K562 (cell line): ENCODE data around the gene ABCB9. TPM values are rescaled to one million over a fixed set of nuclear protein-coding genes. Genes with fewer than 3 reads are reported as not detected.

Experiments used
- BHLHE40 ChIP-seq: IDR thresholded peaks from 2 replicates; pipeline ENCODE4 v1.6.1; 2011; ENCODE audit warnings: low read length, improper control_type of control experiment
- CEBPB ChIP-seq: fragments of 450-650 bp; IDR thresholded peaks from 2 replicates; pipeline ENCODE4 v1.6.1; 2016; ENCODE audit warnings: missing genetic modification characterization, missing compliant biosample characterization
- FOS ChIP-seq: IDR thresholded peaks from 3 replicates; pipeline ENCODE4 v1.6.1; 2011; ENCODE audit not compliant: insufficient read length; ENCODE audit errors: extremely low read depth
- HES1 ChIP-seq: fragments of 450-650 bp; IDR thresholded peaks from 2 replicates; pipeline ENCODE4 v1.6.1; 2016; ENCODE audit warnings: low read depth, mild to moderate bottlenecking, moderate library complexity
- MLLT1 ChIP-seq, 2 experiments: fragments of 450-650 bp; IDR thresholded peaks; 2 replicates each; pipeline ENCODE4 v1.6.1; 2016
- NR2F6 ChIP-seq: fragments of 450-650 bp; formaldehyde crosslinking; IDR thresholded peaks from 2 replicates; pipeline ENCODE4 v1.4.0; 2020; ENCODE audit warnings: mild to moderate bottlenecking
- POU5F1 ChIP-seq: fragments of 150-350 bp; IDR thresholded peaks from 2 replicates; pipeline ENCODE4 v1.6.1; 2014; ENCODE audit warnings: borderline replicate concordance, low read length, low read depth, mild to moderate bottlenecking; ENCODE audit not compliant: partially characterized antibody
- RBM25 ChIP-seq: fragments of 200-400 bp; formaldehyde crosslinking; IDR thresholded peaks from 2 replicates; pipeline ENCODE4 v1.6.1; 2018; ENCODE audit warnings: low read length, low read depth, moderate library complexity; ENCODE audit not compliant: severe bottlenecking
- SMC3 ChIP-seq: conservative IDR thresholded peaks from 2 replicates; pipeline ENCODE4 v1.6.1; 2011; ENCODE audit warnings: low read depth, low read length, improper control_type of control experiment; ENCODE audit not compliant: insufficient read depth
- U2AF1 ChIP-seq: fragments of 200-400 bp; formaldehyde crosslinking; optimal IDR thresholded peaks from 2 replicates; pipeline ENCODE3; 2017; ENCODE audit warnings: mild to moderate bottlenecking, low read depth, low read length, moderate library complexity
- ZBTB8A ChIP-seq: fragments of 450-650 bp; IDR thresholded peaks from 2 replicates; pipeline ENCODE4 v1.6.1; 2018; ENCODE audit warnings: mild to moderate bottlenecking, moderate library complexity; ENCODE audit not compliant: partially characterized antibody
- ZNF175 ChIP-seq: fragments of 200-800 bp; sonication (Bioruptor generic); IDR thresholded peaks from 2 replicates; pipeline ENCODE4 v1.6.1; 2016; ENCODE audit warnings: low read depth, mild to moderate bottlenecking, missing genetic modification characterization, missing compliant biosample characterization
- ZNF431 ChIP-seq: sonication (generic); formaldehyde crosslinking; IDR thresholded peaks from 2 replicates; pipeline ENCODE4 v1.8.0; 2022; ENCODE audit warnings: mild to moderate bottlenecking, missing genetic modification reagents
- ZNF717 ChIP-seq: fragments of 250-450 bp; sonication (Bioruptor Pico); IDR thresholded peaks from 2 replicates; pipeline ENCODE4 v1.5.0; 2021
- polyA plus RNA-seq, 8 experiments: library from polyadenylated mRNA; depleted of rRNA in 4 of 8; stranded (reverse) in 5 of 8; unstranded in 3 of 8; fragments of >200 nt; fragmentation: Nextera tagmentation in 2 of 8; fragmentation: Illumina TruSeq in 1 of 8; extraction: Ambion mirVana in 2 of 8; extraction: Trizol in 1 of 8; gene quantifications; 2 replicates each; pipeline versions ENCODE4 v1.2.1 to v1.2.3, GENCODE V29; 2011 to 2014; ENCODE audit warnings: inconsistent platforms in 1 of 8, missing spikeins in 1 of 8
- total RNA-seq, 7 experiments: library from RNA; depleted of rRNA in 6 of 7; stranded (reverse); fragments of >200 nt in 6 of 7; fragmentation: Illumina TruSeq in 2 of 7; extraction: Trizol in 2 of 7; gene quantifications; 2 replicates each; pipeline versions ENCODE4 v1.2.1 to v1.2.3, GENCODE V29; 2011 to 2021; ENCODE audit warnings: low replicate concordance in 1 of 7
- TF ChIP-seq, protein P1 (sequence below): fragments of 250-450 bp; sonication (Bioruptor Pico); IDR thresholded peaks from 2 replicates; pipeline ENCODE4 v1.8.0; 2021; ENCODE audit warnings: moderate library complexity, mild to moderate bottlenecking, inconsistent platforms
- TF ChIP-seq, protein P2 (sequence below): sonication (generic); formaldehyde crosslinking; IDR thresholded peaks from 2 replicates; pipeline ENCODE4 v1.9.0; 2022; ENCODE audit warnings: mild to moderate bottlenecking, missing genetic modification reagents
- TF ChIP-seq, protein P3 (sequence below): fragments of 450-650 bp; IDR thresholded peaks from 2 replicates; pipeline ENCODE4 v1.6.1; 2018; ENCODE audit not compliant: partially characterized antibody
- TF ChIP-seq, protein P4 (sequence below): fragments of 250-450 bp; sonication (Bioruptor Pico); IDR thresholded peaks from 2 replicates; pipeline ENCODE4 v1.5.0; 2021; ENCODE audit warnings: mild to moderate bottlenecking, moderate library complexity

Gene ABCB9
- total and polyA plus RNA-seq, 9 of the 15 experiments (the other 6 are each of a cell fraction or from before 2014, with no cell fraction given): 0.20 to 12.6 (median 6.2) TPM

GRCh38 chr12:122946690-122947341 is 19.4 kb downstream of the ABCB9 start (continued):
- TF ChIP-seq SMC3: 0 out of 2 replicates have a peak, but pooled peaks have one; percentile 14
- peak; percentile 86 for TF ChIP-seq BHLHE40
- peak in 1 of 2 experiments; percentile 54; a peak in 1 of 4 replicates for TF ChIP-seq MLLT1 (IDR thresholded peaks at IDR 0.05)
- TF ChIP-seq, protein P1, sequence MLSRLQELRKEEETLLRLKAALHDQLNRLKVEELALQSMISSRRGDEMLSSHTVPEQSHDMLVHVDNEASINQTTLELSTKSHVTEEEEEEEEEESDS (CRISPR knock-in tag): no peak
- peak; percentile 59 for TF ChIP-seq FOS
- TF ChIP-seq POU5F1: no peak
- TF ChIP-seq U2AF1: no peak
- no peak for TF ChIP-seq RBM25
- TF ChIP-seq, protein P2, sequence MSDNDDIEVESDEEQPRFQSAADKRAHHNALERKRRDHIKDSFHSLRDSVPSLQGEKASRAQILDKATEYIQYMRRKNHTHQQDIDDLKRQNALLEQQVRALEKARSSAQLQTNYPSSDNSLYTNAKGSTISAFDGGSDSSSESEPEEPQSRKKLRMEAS (CRISPR knock-in tag): peak; percentile 95
- no peak for TF ChIP-seq ZBTB8A
- TF ChIP-seq CEBPB (tag): 0 out of 2 replicates have a peak, but pooled peaks have one; percentile 20
- no peak for TF ChIP-seq ZNF717 (CRISPR knock-in tag)
- TF ChIP-seq, protein P3, sequence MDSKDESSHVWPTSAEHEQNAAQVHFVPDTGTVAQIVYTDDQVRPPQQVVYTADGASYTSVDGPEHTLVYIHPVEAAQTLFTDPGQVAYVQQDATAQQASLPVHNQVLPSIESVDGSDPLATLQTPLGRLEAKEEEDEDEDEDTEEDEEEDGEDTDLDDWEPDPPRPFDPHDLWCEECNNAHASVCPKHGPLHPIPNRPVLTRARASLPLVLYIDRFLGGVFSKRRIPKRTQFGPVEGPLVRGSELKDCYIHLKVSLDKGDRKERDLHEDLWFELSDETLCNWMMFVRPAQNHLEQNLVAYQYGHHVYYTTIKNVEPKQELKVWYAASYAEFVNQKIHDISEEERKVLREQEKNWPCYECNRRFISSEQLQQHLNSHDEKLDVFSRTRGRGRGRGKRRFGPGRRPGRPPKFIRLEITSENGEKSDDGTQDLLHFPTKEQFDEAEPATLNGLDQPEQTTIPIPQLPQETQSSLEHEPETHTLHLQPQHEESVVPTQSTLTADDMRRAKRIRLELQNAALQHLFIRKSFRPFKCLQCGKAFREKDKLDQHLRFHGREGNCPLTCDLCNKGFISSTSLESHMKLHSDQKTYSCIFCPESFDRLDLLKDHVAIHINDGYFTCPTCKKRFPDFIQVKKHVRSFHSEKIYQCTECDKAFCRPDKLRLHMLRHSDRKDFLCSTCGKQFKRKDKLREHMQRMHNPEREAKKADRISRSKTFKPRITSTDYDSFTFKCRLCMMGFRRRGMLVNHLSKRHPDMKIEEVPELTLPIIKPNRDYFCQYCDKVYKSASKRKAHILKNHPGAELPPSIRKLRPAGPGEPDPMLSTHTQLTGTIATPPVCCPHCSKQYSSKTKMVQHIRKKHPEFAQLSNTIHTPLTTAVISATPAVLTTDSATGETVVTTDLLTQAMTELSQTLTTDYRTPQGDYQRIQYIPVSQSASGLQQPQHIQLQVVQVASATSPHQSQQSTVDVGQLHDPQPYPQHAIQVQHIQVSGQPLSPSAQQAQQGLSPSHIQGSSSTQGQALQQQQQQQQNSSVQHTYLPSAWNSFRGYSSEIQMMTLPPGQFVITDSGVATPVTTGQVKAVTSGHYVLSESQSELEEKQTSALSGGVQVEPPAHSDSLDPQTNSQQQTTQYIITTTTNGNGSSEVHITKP: no peak
- TF ChIP-seq, protein P4, sequence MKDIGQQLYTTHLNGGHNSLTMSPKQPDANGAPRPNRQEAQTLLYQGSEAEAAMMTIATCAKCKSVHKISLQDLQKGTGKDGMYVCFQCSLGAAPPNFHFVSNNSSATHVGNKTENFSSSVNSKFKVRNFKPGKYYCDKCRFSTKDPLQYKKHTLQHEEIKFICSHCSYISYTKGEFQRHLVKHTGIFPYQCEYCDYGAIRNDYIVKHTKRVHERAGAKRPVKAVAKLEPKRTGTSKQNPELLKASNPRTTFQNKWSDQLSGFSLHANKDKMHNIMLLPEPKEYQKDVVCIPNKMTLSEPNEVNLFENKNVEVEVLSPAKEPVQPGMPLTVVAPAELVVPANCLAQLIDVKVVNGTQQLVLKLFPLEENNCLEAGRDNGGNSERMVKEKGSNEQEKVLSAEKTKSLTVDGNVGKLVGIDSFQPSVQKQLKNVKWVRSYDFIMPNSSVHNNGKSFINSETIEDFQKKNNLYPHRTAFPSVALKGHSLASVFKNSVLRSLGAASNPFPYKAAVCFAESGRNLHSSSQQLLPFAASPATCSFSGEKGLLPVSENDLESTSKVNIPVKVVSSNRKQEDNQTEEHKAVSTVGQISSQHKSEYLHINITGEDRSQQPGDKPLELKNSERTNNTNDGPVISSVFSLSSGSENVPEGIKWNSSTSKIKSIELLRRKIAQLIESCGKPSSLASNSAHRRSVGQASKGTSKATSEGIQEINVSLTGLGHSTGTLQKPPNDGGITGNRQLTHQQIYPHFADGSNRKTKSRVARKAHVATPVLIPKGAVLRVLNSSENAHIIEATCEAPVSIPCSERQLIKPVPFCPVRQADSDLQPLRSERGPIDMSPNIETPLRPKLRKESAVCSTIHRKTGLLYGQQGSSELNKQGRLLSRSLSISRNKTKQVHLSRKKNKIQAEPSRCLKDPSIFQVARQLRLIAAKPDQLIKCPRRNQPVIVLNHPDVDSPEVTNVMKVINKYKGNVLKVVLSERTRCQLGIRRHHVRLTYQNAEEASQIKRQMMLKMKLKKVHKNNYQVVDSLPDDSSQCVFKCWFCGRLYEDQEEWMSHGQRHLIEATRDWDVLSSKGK (CRISPR knock-in tag): no peak
- TF ChIP-seq ZNF175 (CRISPR knock-in tag): no peak
- TF ChIP-seq ZNF431 (CRISPR knock-in tag): no peak
- TF ChIP-seq HES1: no peak
- TF ChIP-seq NR2F6 (CRISPR knock-in tag): no peak
